ENCODE results near the gene SLC12A3. TPM values are rescaled to one million over a fixed set of nuclear protein-coding genes. Genes with fewer than 3 reads are reported as not detected.
A peak's percentile ranks its signal among the peaks of the same experiment; 100 is the strongest.

SLC12A3 gene
- total and polyA plus RNA-seq, 4 experiments from 2014 or later = not detected

- Mint-ChIP-seq H3K27me3 (no peaks in the 10 kb centered on the region), H3K4me1 (peaks cover 0 to 4% (median 3%) of the 10 kb centered on the region in 4 donors), H3K9me3 (no peaks in the 10 kb centered on the region), H3K4me3 (no peak overlapping the region), H3K36me3 (peaks cover 30 to 66% of the 10 kb centered on the region in 2 donors), H3K27ac (no peak overlapping the region)
- no peak overlapping the region for H3K4me3 ChIP-seq (ENCODE audit: low read length in 2 of 2)
- H3K27ac ChIP-seq (ENCODE audit: low read depth, low read length) = no peak overlapping the region
- no peaks in the 10 kb centered on the region for H3K27me3 ChIP-seq (ENCODE audit: insufficient read depth, low read length)
- peaks cover 34% of the 10 kb centered on the region for H3K36me3 ChIP-seq (ENCODE audit: insufficient read depth, low read length)
- DNase-seq = no peak
- CTCF ChIA-PET (ENCODE audit: partially characterized antibody) = no interaction called here
- POLR2A ChIA-PET (ENCODE audit: partially characterized antibody) = no interaction called here
- H3K9me3 ChIP-seq (ENCODE audit: control insufficient read depth in 1 of 2, low read length in 2 of 2) = no peaks in the 10 kb centered on the region
- intact Hi-C loops (cut with micrococcal nuclease) = no loop called here
- H3K4me1 ChIP-seq (ENCODE audit: insufficient read depth, low read length) = peaks cover 4% of the 10 kb centered on the region
These were observed 39.2 kb upstream of the SLC12A3 start for GRCh38 chr16:56825826-56826225.

- POLR2A ChIA-PET (ENCODE audit: partially characterized antibody) = no interaction called here
- Histone ChIP-seq H3K27ac (ENCODE audit: low read depth, low read length) (no peak overlapping the region), H3K9me3 (ENCODE audit: control insufficient read depth in 1 of 2, low read length in 2 of 2) (no peaks in the 10 kb centered on the region), H3K27me3 (ENCODE audit: insufficient read depth, low read length) (no peaks in the 10 kb centered on the region), H3K36me3 (ENCODE audit: insufficient read depth, low read length) (peaks cover 27% of the 10 kb centered on the region), H3K4me3 (ENCODE audit: low read length in 2 of 2) (no peak overlapping the region), H3K4me1 (ENCODE audit: insufficient read depth, low read length) (peaks cover 4% of the 10 kb centered on the region)
- H3K36me3 Mint-ChIP-seq = peaks cover 41 to 71% of the 10 kb centered on the region in 2 donors
- DNase-seq = no peak
- no peak overlapping the region for H3K27ac Mint-ChIP-seq
- intact Hi-C loops (cut with micrococcal nuclease) = no loop called here
- H3K27me3 Mint-ChIP-seq = no peaks in the 10 kb centered on the region
- no peaks in the 10 kb centered on the region for H3K9me3 Mint-ChIP-seq
- no peak overlapping the region for H3K4me3 Mint-ChIP-seq
- CTCF ChIA-PET (ENCODE audit: partially characterized antibody) = interaction anchor here (1.0 kb wide), 1 partner anchor 38 kb away, joined by 3 read pairs; no protein-coding TSS in a partner anchor
- peaks cover 0 to 4% (median 3%) of the 10 kb centered on the region in 4 donors for H3K4me1 Mint-ChIP-seq
These were observed 36.4 kb upstream of the SLC12A3 start for GRCh38 chr16:56828647-56829046.

DNA sequence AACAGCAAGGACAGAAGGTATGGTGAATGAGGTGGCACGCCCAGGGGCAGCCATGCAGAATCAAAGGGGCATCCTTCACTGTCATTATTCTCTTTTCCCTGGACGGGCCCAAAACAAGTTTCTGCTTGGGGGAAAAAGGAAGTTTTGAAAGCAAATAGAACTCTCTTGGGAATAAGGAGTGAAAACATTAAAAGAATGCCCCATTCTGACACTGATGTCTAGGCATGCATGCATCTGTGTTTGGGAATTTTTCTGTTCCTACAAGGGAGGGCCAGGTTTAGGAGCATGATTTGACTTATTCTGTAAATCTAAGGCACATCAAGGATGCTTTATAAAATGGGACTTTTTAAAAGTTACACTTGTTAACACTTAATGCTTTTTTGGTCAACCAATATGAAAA is 34.3 kb upstream of the SLC12A3 start:
- H3K4me1 ChIP-seq (ENCODE audit: insufficient read depth, low read length) = peaks cover 4% of the 10 kb centered on the region
- H3K4me3 Mint-ChIP-seq = no peak overlapping the region
- H3K27me3 ChIP-seq (ENCODE audit: insufficient read depth, low read length) = no peaks in the 10 kb centered on the region
- intact Hi-C loops (cut with micrococcal nuclease) = no loop called here
- DNase-seq = no peak
- peaks cover 31% of the 10 kb centered on the region for H3K36me3 ChIP-seq (ENCODE audit: insufficient read depth, low read length)
- peak overlapping the region in 1 of 7 donors; percentile 11 for H3K27ac Mint-ChIP-seq
- H3K27me3 Mint-ChIP-seq = no peaks in the 10 kb centered on the region
- peaks cover 48 to 75% of the 10 kb centered on the region in 2 donors for H3K36me3 Mint-ChIP-seq
- H3K9me3 ChIP-seq (ENCODE audit: control insufficient read depth in 1 of 2, low read length in 2 of 2) = no peaks in the 10 kb centered on the region
- no peaks in the 10 kb centered on the region for H3K9me3 Mint-ChIP-seq
- no peak overlapping the region for H3K27ac ChIP-seq (ENCODE audit: low read depth, low read length)
- POLR2A ChIA-PET (ENCODE audit: partially characterized antibody) = no interaction called here
- peaks cover 0 to 4% (median 3%) of the 10 kb centered on the region in 4 donors for H3K4me1 Mint-ChIP-seq
- CTCF ChIA-PET (ENCODE audit: partially characterized antibody) = interaction anchor here (1.5 kb wide), 1 partner anchor 9 kb away, joined by 4 read pairs; no protein-coding TSS in a partner anchor
- H3K4me3 ChIP-seq (ENCODE audit: low read length in 2 of 2) = no peak overlapping the region

GRCh38 chr16:56832768-56833167 is 32.2 kb upstream of the SLC12A3 start:
- intact Hi-C loops (cut with micrococcal nuclease) = no loop called here
- H3K9me3 Mint-ChIP-seq = no peaks in the 10 kb centered on the region
- H3K27me3 ChIP-seq (ENCODE audit: insufficient read depth, low read length) = no peaks in the 10 kb centered on the region
- POLR2A ChIA-PET (ENCODE audit: partially characterized antibody) = no interaction called here
- peaks cover 0 to 1% (median 0%) of the 10 kb centered on the region in 4 donors for H3K4me1 Mint-ChIP-seq
- H3K4me1 ChIP-seq (ENCODE audit: insufficient read depth, low read length) = no peaks in the 10 kb centered on the region
- CTCF ChIA-PET (ENCODE audit: partially characterized antibody) = no interaction called here
- H3K36me3 ChIP-seq (ENCODE audit: insufficient read depth, low read length) = peaks cover 28% of the 10 kb centered on the region
- no peaks in the 10 kb centered on the region for H3K9me3 ChIP-seq (ENCODE audit: control insufficient read depth in 1 of 2, low read length in 2 of 2)
- no peak for DNase-seq
- H3K4me3 ChIP-seq (ENCODE audit: low read length in 2 of 2) = no peak overlapping the region
- no peak overlapping the region for H3K4me3 Mint-ChIP-seq
- peak overlapping the region in 1 of 7 donors; percentile 42 for H3K27ac Mint-ChIP-seq
- H3K36me3 Mint-ChIP-seq = peaks cover 61 to 84% of the 10 kb centered on the region in 2 donors
- H3K27me3 Mint-ChIP-seq = no peaks in the 10 kb centered on the region
- no peak overlapping the region for H3K27ac ChIP-seq (ENCODE audit: low read depth, low read length)

GRCh38 chr16:56833243-56833970 is 31.6 kb upstream of the SLC12A3 start:
- ChIA-PET POLR2A (ENCODE audit: partially characterized antibody) (no interaction called here), CTCF (ENCODE audit: partially characterized antibody) (no interaction called here)
- H3K36me3 ChIP-seq (ENCODE audit: insufficient read depth, low read length) = peaks cover 28% of the 10 kb centered on the region

GRCh38 chr16:56835320-56835719 is 29.7 kb upstream of the SLC12A3 start:
- no peaks in the 10 kb centered on the region for H3K9me3 Mint-ChIP-seq
- Histone ChIP-seq H3K4me1 (ENCODE audit: insufficient read depth, low read length) (no peaks in the 10 kb centered on the region), H3K4me3 (ENCODE audit: low read length in 2 of 2) (no peak overlapping the region), H3K9me3 (ENCODE audit: control insufficient read depth in 1 of 2, low read length in 2 of 2) (no peaks in the 10 kb centered on the region), H3K27me3 (ENCODE audit: insufficient read depth, low read length) (no peaks in the 10 kb centered on the region), H3K27ac (ENCODE audit: low read depth, low read length) (no peak overlapping the region), H3K36me3 (ENCODE audit: insufficient read depth, low read length) (peaks cover 20% of the 10 kb centered on the region)
- H3K27me3 Mint-ChIP-seq = no peaks in the 10 kb centered on the region
- DNase-seq = no peak
- H3K4me1 Mint-ChIP-seq = peaks cover 0 to 14% (median 4%) of the 10 kb centered on the region in 4 donors
- peaks cover 67 to 90% of the 10 kb centered on the region in 2 donors for H3K36me3 Mint-ChIP-seq
- peak overlapping the region in 1 of 7 donors; percentile 36 for H3K27ac Mint-ChIP-seq
- ChIA-PET CTCF (ENCODE audit: partially characterized antibody) (no interaction called here), POLR2A (ENCODE audit: partially characterized antibody) (no interaction called here)
- intact Hi-C loops (cut with micrococcal nuclease) = no loop called here
- H3K4me3 Mint-ChIP-seq = no peak overlapping the region

More at GRCh38 chr16:56833243-56833970, 31.6 kb upstream of the SLC12A3 start:
- Mint-ChIP-seq H3K27me3 (no peaks in the 10 kb centered on the region), H3K4me1 (peaks cover 0 to 3% (median 1%) of the 10 kb centered on the region in 4 donors), H3K27ac (peak overlapping the region in 2 of 7 donors; percentile 42 to 72), H3K9me3 (no peaks in the 10 kb centered on the region), H3K4me3 (no peak overlapping the region), H3K36me3 (peaks cover 67 to 90% of the 10 kb centered on the region in 2 donors)
- Histone ChIP-seq H3K27ac (ENCODE audit: low read depth, low read length) (no peak overlapping the region), H3K27me3 (ENCODE audit: insufficient read depth, low read length) (no peaks in the 10 kb centered on the region), H3K9me3 (ENCODE audit: control insufficient read depth in 1 of 2, low read length in 2 of 2) (no peaks in the 10 kb centered on the region), H3K4me3 (ENCODE audit: low read length in 2 of 2) (no peak overlapping the region), H3K4me1 (ENCODE audit: insufficient read depth, low read length) (no peaks in the 10 kb centered on the region)
- intact Hi-C loops (cut with micrococcal nuclease) = no loop called here
- DNase-seq = no peak

GRCh38 chr16:56836410-56837230 is 28.4 kb upstream of the SLC12A3 start:
- ChIA-PET CTCF (ENCODE audit: partially characterized antibody) (interaction anchor here (1.2 kb wide), 1 partner anchor 32 kb away, joined by 3 read pairs; no protein-coding TSS in a partner anchor), POLR2A (ENCODE audit: partially characterized antibody) (no interaction called here)
- Mint-ChIP-seq H3K9me3 (no peaks in the 10 kb centered on the region), H3K4me3 (no peak overlapping the region), H3K4me1 (peaks cover 0 to 14% (median 4%) of the 10 kb centered on the region in 4 donors), H3K27me3 (no peaks in the 10 kb centered on the region), H3K27ac (peak overlapping the region in 1 of 7 donors; percentile 81), H3K36me3 (peaks cover 72 to 89% of the 10 kb centered on the region in 2 donors)
- H3K36me3 ChIP-seq (ENCODE audit: insufficient read depth, low read length) = peaks cover 22% of the 10 kb centered on the region
- intact Hi-C loops (cut with micrococcal nuclease) = no loop called here
- no peaks in the 10 kb centered on the region for H3K27me3 ChIP-seq (ENCODE audit: insufficient read depth, low read length)
- DNase-seq = no peak
- H3K4me1 ChIP-seq (ENCODE audit: insufficient read depth, low read length) = no peaks in the 10 kb centered on the region
- H3K9me3 ChIP-seq (ENCODE audit: control insufficient read depth in 1 of 2, low read length in 2 of 2) = no peaks in the 10 kb centered on the region
- no peak overlapping the region for H3K4me3 ChIP-seq (ENCODE audit: low read length in 2 of 2)
- H3K27ac ChIP-seq (ENCODE audit: low read depth, low read length) = no peak overlapping the region

All from CD4-positive, alpha-beta memory T cell (primary cell).